Neuronal stem cell (in vitro differentiated cells): Measurements from ENCODE around the gene KDM4B.

Experiments used
- DNase-seq: peaks from one replicate; pipeline ENCODE4 v3.0.0-alpha.2; 2013; ENCODE audit warnings: low spot score
- H2AFZ ChIP-seq: one replicate; pipeline ENCODE4 v1.6.1; 2013; ENCODE audit warnings: mild to moderate bottlenecking, low read length, inconsistent platforms
- H2AK5ac ChIP-seq: 2 replicates; pipeline ENCODE4 v1.6.1; 2013; ENCODE audit warnings: low read depth, mild to moderate bottlenecking, inconsistent platforms, low read length, moderate library complexity, mixed read lengths
- H2BK120ac ChIP-seq: 2 replicates; pipeline ENCODE4 v1.6.1; 2013; ENCODE audit warnings: low read depth, mild to moderate bottlenecking, inconsistent platforms, low read length, moderate library complexity, mixed read lengths
- H2BK12ac ChIP-seq: one replicate; pipeline ENCODE4 v1.6.1; 2013; ENCODE audit warnings: low read length, inconsistent platforms
- H2BK15ac ChIP-seq: 2 replicates; pipeline ENCODE4 v1.6.1; 2013; ENCODE audit warnings: mild to moderate bottlenecking, low read length, inconsistent platforms, mixed read lengths
- H2BK5ac ChIP-seq: one replicate; pipeline ENCODE4 v1.6.1; 2013; ENCODE audit warnings: inconsistent platforms, mild to moderate bottlenecking, low read length, moderate library complexity
- H3K14ac ChIP-seq: one replicate; pipeline ENCODE4 v1.6.1; 2013; ENCODE audit warnings: low read length, inconsistent platforms
- H3K18ac ChIP-seq: 2 replicates; pipeline ENCODE4 v1.6.1; 2013; ENCODE audit warnings: low read length, inconsistent platforms
- H3K23ac ChIP-seq: 2 replicates; pipeline ENCODE4 v1.6.1; 2013; ENCODE audit warnings: low read depth, mild to moderate bottlenecking, mixed read lengths, low read length, inconsistent platforms; ENCODE audit not compliant: poor library complexity
- H3K27ac ChIP-seq: replicated peaks from 3 replicates; pipeline ENCODE4 v1.5.1; 2013; ENCODE audit warnings: low read length, inconsistent platforms
- H3K27me3 ChIP-seq, 3 experiments: 2 replicates each; pipeline ENCODE4 v1.6.1; 2013; ENCODE audit warnings: low read length in 3 of 3, mild to moderate bottlenecking in 2 of 3, inconsistent platforms in 1 of 3, low read depth in 1 of 3, mixed read lengths in 1 of 3, moderate library complexity in 1 of 3; ENCODE audit not compliant: control insufficient read depth in 3 of 3, insufficient read depth in 3 of 3
- H3K36me3 ChIP-seq, 2 donors: replicated peaks in 1 of 2; 2 replicates each; pipeline ENCODE4 v1.6.1; 2013; ENCODE audit warnings: low read length in 2 of 2; ENCODE audit not compliant: control insufficient read depth in 2 of 2, insufficient read depth in 2 of 2
- H3K4ac ChIP-seq: 2 replicates; pipeline ENCODE4 v1.6.1; 2013; ENCODE audit warnings: inconsistent platforms, mild to moderate bottlenecking, low read length, moderate library complexity
- H3K4me1 ChIP-seq, 2 donors: 1 replicate in 1 of 2; 2 replicates in 1 of 2; pipeline ENCODE4 v1.6.1; 2013; ENCODE audit warnings: low read length in 2 of 2, low read depth in 1 of 2; ENCODE audit not compliant: control insufficient read depth in 2 of 2, insufficient read depth in 1 of 2
- H3K4me2 ChIP-seq: one replicate; pipeline ENCODE4 v1.6.1; 2013; ENCODE audit warnings: mild to moderate bottlenecking, low read length, inconsistent platforms; ENCODE audit not compliant: insufficient read depth, poor library complexity, severe bottlenecking
- H3K4me3 ChIP-seq, 2 donors: 2 replicates each; pipeline ENCODE4 v1.5.1; 2013; ENCODE audit warnings: low read length in 2 of 2, mild to moderate bottlenecking in 2 of 2, inconsistent platforms in 1 of 2, moderate library complexity in 1 of 2
- H3K79me1 ChIP-seq: one replicate; pipeline ENCODE4 v1.6.1; 2013; ENCODE audit warnings: low read depth, mild to moderate bottlenecking, inconsistent platforms, low read length, moderate library complexity
- H3K9ac ChIP-seq: one replicate; pipeline ENCODE4 v1.6.1; 2013; ENCODE audit warnings: mild to moderate bottlenecking, low read depth, low read length, inconsistent platforms; ENCODE audit not compliant: poor library complexity
- H3K9me3 ChIP-seq, 2 donors: replicated peaks in 1 of 2; 2 replicates each; pipeline versions ENCODE3 to v1.6.1; 2013; ENCODE audit warnings: low read length in 2 of 2, mild to moderate bottlenecking in 2 of 2, inconsistent platforms in 1 of 2, low read depth in 1 of 2, mixed read lengths in 1 of 2, moderate library complexity in 1 of 2; ENCODE audit not compliant: control insufficient read depth in 2 of 2, insufficient read depth in 1 of 2
- H4K8ac ChIP-seq: one replicate; pipeline ENCODE4 v1.6.1; 2013; ENCODE audit warnings: low read depth, mild to moderate bottlenecking, inconsistent platforms, low read length, moderate library complexity
- H4K91ac ChIP-seq: one replicate; pipeline ENCODE4 v1.6.1; 2013; ENCODE audit warnings: low read length, low read depth, mild to moderate bottlenecking, inconsistent platforms; ENCODE audit not compliant: poor library complexity
- WGBS, 2 donors: extraction: QIAGEN DNeasy Blood & Tissue Kit; methylation state at CpG; one replicate each; pipeline ENCODE4 v1.1.7; 2013; ENCODE audit warnings: missing lambda C conversion rate in 2 of 2, mixed read lengths in 1 of 2; ENCODE audit not compliant: insufficient read length in 2 of 2, insufficient replicate concordance in 1 of 2; ENCODE audit errors: extremely low coverage in 2 of 2; 5-methylcytosine and 5-hydroxymethylcytosine counted together

Gene KDM4B

GRCh38 chr19:4987256-4987655 is 18.3 kb downstream of the KDM4B start:
- H3K18ac ChIP-seq = no peak overlapping the region
- H2BK120ac ChIP-seq = no peak overlapping the region
- DNase-seq = no peak
- H3K14ac ChIP-seq = no peak overlapping the region
- no peak overlapping the region for H2BK12ac ChIP-seq
- H2AFZ ChIP-seq = no peak overlapping the region
- no peaks in the 10 kb centered on the region for H3K27me3 ChIP-seq
- no peak overlapping the region for H4K91ac ChIP-seq
- WGBS, 2 donors = no CpG with 5 or more reads among the region's 11 CpGs
- H3K9ac ChIP-seq = no peak overlapping the region
- H3K23ac ChIP-seq = no peak overlapping the region
- H3K79me1 ChIP-seq = peaks cover 22% of the 10 kb centered on the region
- no peak overlapping the region for H3K4ac ChIP-seq
- no peak overlapping the region for H4K8ac ChIP-seq
- peaks cover 1 to 4% of the 10 kb centered on the region in 2 donors for H3K9me3 ChIP-seq
- no peak overlapping the region for H2BK5ac ChIP-seq
- H2BK15ac ChIP-seq = no peak overlapping the region
- no peak overlapping the region for H3K27ac ChIP-seq
- peaks cover 0 to 2% of the 10 kb centered on the region in 2 donors for H3K36me3 ChIP-seq
- no peak overlapping the region for H2AK5ac ChIP-seq
- peaks cover 18 to 20% of the 10 kb centered on the region in 2 donors for H3K4me1 ChIP-seq
- no peak overlapping the region for H3K4me3 ChIP-seq
- no peak overlapping the region for H3K4me2 ChIP-seq

GRCh38 chr19:4987692-4988370 is 18.9 kb downstream of the KDM4B start:
- Histone ChIP-seq H3K36me3 (peaks cover 0 to 2% of the 10 kb centered on the region in 2 donors), H2BK5ac (no peak overlapping the region), H3K79me1 (peaks cover 22% of the 10 kb centered on the region), H2BK15ac (no peak overlapping the region), H3K23ac (no peak overlapping the region), H3K4me2 (no peak overlapping the region), H3K4ac (no peak overlapping the region), H2BK120ac (no peak overlapping the region), H3K27me3 (no peaks in the 10 kb centered on the region), H3K4me1 (peaks cover 18 to 20% of the 10 kb centered on the region in 2 donors), H2AFZ (no peak overlapping the region), H3K27ac (no peak overlapping the region), H3K9me3 (peaks cover 1 to 4% of the 10 kb centered on the region in 2 donors), H4K8ac (no peak overlapping the region), H3K14ac (no peak overlapping the region), H2BK12ac (no peak overlapping the region), H2AK5ac (peak overlapping the region; percentile 20), H3K18ac (peak overlapping the region; percentile 80), H3K4me3 (no peak overlapping the region), H3K9ac (no peak overlapping the region), H4K91ac (no peak overlapping the region)
- no CpG with 5 or more reads among the region's 24 CpGs for WGBS, 2 donors
- no peak for DNase-seq

- Histone ChIP-seq H2BK15ac (no peak overlapping the region), H3K14ac (no peak overlapping the region), H2BK5ac (peak overlapping the region; percentile 70), H2BK12ac (no peak overlapping the region), H3K9ac (peak overlapping the region; percentile 24), H2AK5ac (no peak overlapping the region), H4K91ac (no peak overlapping the region), H3K36me3 (peaks cover 2 to 7% of the 10 kb centered on the region in 2 donors), H3K4me3 (no peak overlapping the region), H3K18ac (peak overlapping the region; percentile 31), H3K27me3 (no peaks in the 10 kb centered on the region), H3K4me1 (peaks cover 12 to 20% of the 10 kb centered on the region in 2 donors), H2BK120ac (no peak overlapping the region), H3K79me1 (peaks cover 20% of the 10 kb centered on the region), H2AFZ (peak overlapping the region; percentile 21), H3K27ac (peak overlapping the region; percentile 30), H3K4ac (no peak overlapping the region), H4K8ac (no peak overlapping the region), H3K9me3 (peaks cover 0 to 4% of the 10 kb centered on the region in 2 donors), H3K4me2 (no peak overlapping the region), H3K23ac (no peak overlapping the region)
- peak; percentile 21 for DNase-seq
- WGBS, 2 donors = no CpG with 5 or more reads among the region's 13 CpGs
Measured at GRCh38 chr19:4988770-4989251, 19.9 kb downstream of the KDM4B start.

GRCh38 chr19:4990306-4990705 is 21.4 kb downstream of the KDM4B start:
- no CpG with 5 or more reads among the region's 7 CpGs for whole genome bisulfite sequencing, 2 donors
- no peak overlapping the region for H3K27ac ChIP-seq

More at GRCh38 chr19:4990306-4990705, 21.4 kb downstream of the KDM4B start:
- H2BK120ac ChIP-seq = no peak overlapping the region
- no peak overlapping the region for H3K4me2 ChIP-seq
- no peak overlapping the region for H2AK5ac ChIP-seq
- H3K4ac ChIP-seq = no peak overlapping the region
- H2BK15ac ChIP-seq = no peak overlapping the region
- DNase-seq = no peak
- H3K18ac ChIP-seq = no peak overlapping the region
- no peak overlapping the region for H3K14ac ChIP-seq
- no peak overlapping the region for H2AFZ ChIP-seq
- no peak overlapping the region for H3K23ac ChIP-seq
- H3K9ac ChIP-seq = no peak overlapping the region
- peaks cover 0 to 4% of the 10 kb centered on the region in 2 donors for H3K9me3 ChIP-seq
- peaks cover 20% of the 10 kb centered on the region for H3K79me1 ChIP-seq
- H4K91ac ChIP-seq = no peak overlapping the region
- H3K27me3 ChIP-seq = no peaks in the 10 kb centered on the region
- no peak overlapping the region for H3K4me3 ChIP-seq
- H4K8ac ChIP-seq = no peak overlapping the region
- H2BK12ac ChIP-seq = no peak overlapping the region
- peaks cover 0 to 13% of the 10 kb centered on the region in 2 donors for H3K36me3 ChIP-seq
- H3K4me1 ChIP-seq = peaks cover 9 to 15% of the 10 kb centered on the region in 2 donors
- no peak overlapping the region for H2BK5ac ChIP-seq
